ENCODE results near the gene C16orf74. TPM values are rescaled to one million over a fixed set of nuclear protein-coding genes. Genes with fewer than 3 reads are reported as not detected.

C16orf74 gene
- total RNA-seq, 4 donors from 2014 or later, result 0.52 to 1.9 (median 0.94) TPM; not detected in 1

- Histone ChIP-seq H3K36me3 (peaks cover 0 to 98% of the 10 kb centered on the region in 2 donors), H3K4me1 (peaks cover 0 to 8% (median 0%) of the 10 kb centered on the region in 3 donors), H3K27ac (no peak overlapping the region), H3K27me3 (no peaks in the 10 kb centered on the region), H3K4me3 (no peak overlapping the region), H3K9me3 (no peaks in the 10 kb centered on the region)
- no peak for ATAC-seq
- TF ChIP-seq EP300 (IDR thresholded peaks at IDR 0.05), result no peak
- no peak for TF ChIP-seq POLR2AphosphoS5 (IDR thresholded peaks at IDR 0.05)
- no peak for TF ChIP-seq CTCF (IDR thresholded peaks at IDR 0.05)
- no peak for TF ChIP-seq POLR2A (IDR thresholded peaks at IDR 0.05)
- 85 to 94% methylated on average over 2 to 9 of the region's 16 CpGs for WGBS, 2 donors (ENCODE audit: low coverage in 1 of 2)
These were observed 83.0 kb downstream of the C16orf74 start for GRCh38 chr16:85667841-85668413.

GRCh38 chr16:85667261-85667660, 83.6 kb downstream of the C16orf74 start:
- Histone ChIP-seq H3K4me3 (no peak overlapping the region), H3K4me1 (peaks cover 0 to 8% (median 0%) of the 10 kb centered on the region in 3 donors), H3K27ac (no peak overlapping the region), H3K27me3 (no peaks in the 10 kb centered on the region), H3K9me3 (no peaks in the 10 kb centered on the region), H3K36me3 (peaks cover 0 to 98% of the 10 kb centered on the region in 2 donors)
- WGBS, 2 donors (ENCODE audit: low coverage in 1 of 2), result 100% methylated on average over 4 of the region's 9 CpGs; no CpG with 5 or more reads in 1 of the 2 donors
- no peak for TF ChIP-seq POLR2A (IDR thresholded peaks at IDR 0.05)
- no peak for TF ChIP-seq CTCF (IDR thresholded peaks at IDR 0.05)
- no peak for TF ChIP-seq POLR2AphosphoS5 (IDR thresholded peaks at IDR 0.05)
- no peak for TF ChIP-seq EP300 (IDR thresholded peaks at IDR 0.05)
- ATAC-seq, result no peak

GRCh38 chr16:85665929-85666328, 85.0 kb downstream of the C16orf74 start:
- Histone ChIP-seq H3K27me3 (no peaks in the 10 kb centered on the region), H3K27ac (no peak overlapping the region), H3K9me3 (no peaks in the 10 kb centered on the region), H3K36me3 (peaks cover 0 to 98% of the 10 kb centered on the region in 2 donors), H3K4me1 (peaks cover 0 to 8% (median 0%) of the 10 kb centered on the region in 3 donors), H3K4me3 (no peak overlapping the region)
- no peak for TF ChIP-seq EP300 (IDR thresholded peaks at IDR 0.05)
- no peak for TF ChIP-seq CTCF (IDR thresholded peaks at IDR 0.05)
- TF ChIP-seq POLR2AphosphoS5 (IDR thresholded peaks at IDR 0.05), result no peak
- TF ChIP-seq POLR2A (IDR thresholded peaks at IDR 0.05), result no peak
- ATAC-seq, result no peak
- 71 to 91% methylated on average over 1 to 4 of the region's 13 CpGs for WGBS, 2 donors (ENCODE audit: low coverage in 1 of 2)

GRCh38 chr16:85665373-85665740, 85.5 kb downstream of the C16orf74 start:
- H3K27me3 ChIP-seq, result no peaks in the 10 kb centered on the region
- TF ChIP-seq POLR2AphosphoS5 (IDR thresholded peaks at IDR 0.05) (no peak), EP300 (IDR thresholded peaks at IDR 0.05) (no peak), POLR2A (IDR thresholded peaks at IDR 0.05) (no peak), CTCF (IDR thresholded peaks at IDR 0.05) (no peak)
- ATAC-seq, result no peak
- peaks cover 0 to 14% (median 0%) of the 10 kb centered on the region in 3 donors for H3K4me1 ChIP-seq
- no peaks in the 10 kb centered on the region for H3K9me3 ChIP-seq
- peaks cover 0 to 99% of the 10 kb centered on the region in 2 donors for H3K36me3 ChIP-seq
- no peak overlapping the region for H3K27ac ChIP-seq
- H3K4me3 ChIP-seq, result no peak overlapping the region
- WGBS, 2 donors (ENCODE audit: low coverage in 1 of 2), result 50 to 73% methylated on average over 1 to 6 of the region's 12 CpGs

All from gastroesophageal sphincter (tissue), 4 donors.